MCF 10A (cell line): ENCODE data around the gene NCOA5. TPM values are rescaled to one million over a fixed set of nuclear protein-coding genes. Genes with fewer than 3 reads are reported as not detected.

Experiments
- BruUV-seq: library from RNA; stranded (reverse); fragments of 400-500 nt; replicated peaks from 2 replicates; lab custom pipeline; 2021; lab: Mats Ljungman, UMichigan
- CTCF ChIA-PET: fragments of 300-600 bp; sonication (Branson Sonifier 250); formaldehyde crosslinking; extraction: SDS; loops from one replicate; lab custom pipeline; 2021; ENCODE audit warnings: antibody characterized with exemption, inconsistent platforms; lab: Yijun Ruan, JAX
- POLR2A ChIA-PET: fragments of 300-600, 350-650 bp; sonication (Branson Sonifier 250); formaldehyde crosslinking; extraction: SDS; loops from one replicate; lab custom pipeline; 2020; ENCODE audit warnings: antibody characterized with exemption, inconsistent platforms; lab: Yijun Ruan, JAX
- DNase-seq: peaks from one replicate; pipeline ENCODE4 v3.0.0-alpha.2; 2018; ENCODE audit not compliant: unreplicated experiment
- H3K27ac Mint-ChIP-seq: one replicate; pipeline ENCODE4 v1.8.0; 2022; ENCODE audit warnings: mild to moderate bottlenecking, low read depth, mixed read lengths; ENCODE audit not compliant: unreplicated experiment
- H3K27me3 Mint-ChIP-seq: one replicate; pipeline ENCODE4 v1.8.0; 2022; ENCODE audit warnings: mixed read lengths; ENCODE audit not compliant: insufficient read depth, unreplicated experiment
- H3K36me3 Mint-ChIP-seq: one replicate; pipeline ENCODE4 v1.8.0; 2022; ENCODE audit warnings: mild to moderate bottlenecking, moderate library complexity, mixed read lengths; ENCODE audit not compliant: insufficient read depth, unreplicated experiment
- H3K4me1 Mint-ChIP-seq: one replicate; pipeline ENCODE4 v1.8.0; 2022; ENCODE audit warnings: mixed read lengths; ENCODE audit not compliant: insufficient read depth, unreplicated experiment
- H3K4me3 Mint-ChIP-seq: one replicate; pipeline ENCODE4 v1.8.0; 2022; ENCODE audit warnings: mild to moderate bottlenecking, moderate library complexity, mixed read lengths; ENCODE audit not compliant: unreplicated experiment
- H3K9me3 Mint-ChIP-seq: one replicate; pipeline ENCODE4 v1.8.0; 2022; ENCODE audit warnings: mixed read lengths; ENCODE audit not compliant: unreplicated experiment
- CTCF ChIP-seq: fragments of 200-600 bp; IDR thresholded peaks from one replicate; pipeline ENCODE4 v1.8.0; 2022; ENCODE audit warnings: antibody characterized with exemption, mild to moderate bottlenecking; ENCODE audit not compliant: unreplicated experiment
- intact Hi-C: fragments of 100-400 bp; cut with micrococcal nuclease; formaldehyde crosslinking; loops from 2 replicates; pipeline ENCODE4 v1.14.1; 2022
- total RNA-seq: library from RNA; stranded (reverse); gene quantifications from 2 replicates; pipeline ENCODE4 v1.2.3, GENCODE V29; 2022

The NCOA5 gene
- total RNA-seq, 1 experiment from 2014 or later, result 26.0 TPM

GRCh38 chr20:46058599-46059281 is 31.0 kb downstream of the NCOA5 start:
- BruUV-seq, result no TSS peak
- POLR2A ChIA-PET, result interaction anchor here (1.3 kb wide), 1 partner anchor 14 kb away, joined by 3 read pairs; no protein-coding TSS in a partner anchor

GRCh38 chr20:46057856-46058598 is 31.7 kb downstream of the NCOA5 start:
- Mint-ChIP-seq H3K4me3 (no peak overlapping the region), H3K27me3 (peaks cover 12% of the 10 kb centered on the region), H3K27ac (no peak overlapping the region), H3K4me1 (no peaks in the 10 kb centered on the region), H3K9me3 (no peaks in the 10 kb centered on the region), H3K36me3 (peaks cover 30% of the 10 kb centered on the region)
- BruUV-seq, result no TSS peak
- CTCF ChIA-PET, result interaction anchor here (0.6 to 1.1 kb wide), 2 partner anchors 15 to 91 kb away, joined by 3 read pairs; no protein-coding TSS in a partner anchor
- intact Hi-C loops, result no loop called here
- POLR2A ChIA-PET, result interaction anchor here (1.3 kb wide), 1 partner anchor 15 kb away, joined by 3 read pairs; no protein-coding TSS in a partner anchor
- no peak for DNase-seq
- no peak for TF ChIP-seq CTCF

More at GRCh38 chr20:46058599-46059281, 31.0 kb downstream of the NCOA5 start:
- H3K4me3 Mint-ChIP-seq, result no peak overlapping the region
- H3K36me3 Mint-ChIP-seq, result peaks cover 37% of the 10 kb centered on the region
- CTCF ChIA-PET, result interaction anchor here (1.1 kb wide), 1 partner anchor 14 kb away, joined by 3 read pairs; no protein-coding TSS in a partner anchor
- intact Hi-C loops, result no loop called here
- no peaks in the 10 kb centered on the region for H3K4me1 Mint-ChIP-seq
- DNase-seq, result no peak
- peaks cover 12% of the 10 kb centered on the region for H3K27me3 Mint-ChIP-seq
- no peaks in the 10 kb centered on the region for H3K9me3 Mint-ChIP-seq
- TF ChIP-seq CTCF, result no peak
- H3K27ac Mint-ChIP-seq, result no peak overlapping the region

- Mint-ChIP-seq H3K9me3 (no peaks in the 10 kb centered on the region), H3K4me1 (no peaks in the 10 kb centered on the region), H3K4me3 (no peak overlapping the region), H3K36me3 (peaks cover 23% of the 10 kb centered on the region), H3K27me3 (peaks cover 12% of the 10 kb centered on the region), H3K27ac (no peak overlapping the region)
- intact Hi-C loops, result no loop called here
- no TSS peak for BruUV-seq
- ChIA-PET POLR2A (interaction anchor here (1.3 kb wide), 1 partner anchor 15 kb away, joined by 3 read pairs; no protein-coding TSS in a partner anchor), CTCF (interaction anchor here (0.6 to 1.3 kb wide), 4 partner anchors 8 to 219 kb away, joined by 3 to 5 read pairs (median 3); no protein-coding TSS in a partner anchor)
- no peak for DNase-seq
- no peak for TF ChIP-seq CTCF
These were observed 32.5 kb downstream of the NCOA5 start for GRCh38 chr20:46056970-46057855.
